GM21360 (cell line): Measurements from ENCODE around the gene CEP152.
"Not testable (repeated sequence)": the region's sequence is repeated elsewhere in the genome, so short reads cannot be mapped to it uniquely, and the experiment has no call there.

ENCODE experiments used
- ATAC-seq: cut with Tn5 transposase; IDR thresholded peaks from one replicate; pipeline ENCODE4 v1.9.1; 2021; ENCODE audit warnings: mild to moderate bottlenecking, moderate library complexity; ENCODE audit not compliant: unreplicated experiment

CEP152 gene

GRCh38 chr15:48814286-48814685, 3.4 kb upstream of the CEP152 start:
- no peak for ATAC-seq

DNA sequence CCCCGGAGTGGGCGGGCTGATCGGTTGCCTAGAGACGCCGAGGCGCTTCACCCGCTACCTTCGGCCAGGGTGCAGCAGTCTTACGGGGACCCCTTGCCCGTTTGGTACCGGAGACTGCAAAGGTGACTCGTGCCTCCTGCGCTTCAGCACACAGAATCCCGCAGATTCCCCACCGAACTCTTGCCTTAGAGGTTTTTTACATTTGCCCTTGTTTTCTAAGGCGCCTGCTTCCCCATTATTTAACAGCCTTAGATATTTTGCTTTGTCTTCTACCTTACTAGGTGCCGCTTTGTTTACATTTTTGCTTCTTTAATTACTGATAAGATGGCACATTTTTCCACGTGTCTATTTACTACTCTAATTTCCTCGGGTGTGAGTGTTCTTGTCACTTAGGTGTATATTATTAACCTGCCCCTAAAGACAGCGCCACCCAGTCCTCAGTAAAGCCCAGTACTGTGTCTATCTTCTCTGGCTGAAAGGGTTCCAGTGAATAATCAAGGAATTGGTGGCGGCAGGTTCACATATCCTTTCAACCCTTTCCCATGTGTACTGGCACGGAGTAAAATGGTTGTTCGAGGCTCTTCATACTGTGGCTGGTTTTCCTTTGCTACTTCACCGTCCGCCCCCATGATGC, 573 bp upstream of the CEP152 start:
- ATAC-seq = no peak

GRCh38 chr15:48806151-48806550, 4.7 kb downstream of the CEP152 start:
- ATAC-seq = no peak

DNA sequence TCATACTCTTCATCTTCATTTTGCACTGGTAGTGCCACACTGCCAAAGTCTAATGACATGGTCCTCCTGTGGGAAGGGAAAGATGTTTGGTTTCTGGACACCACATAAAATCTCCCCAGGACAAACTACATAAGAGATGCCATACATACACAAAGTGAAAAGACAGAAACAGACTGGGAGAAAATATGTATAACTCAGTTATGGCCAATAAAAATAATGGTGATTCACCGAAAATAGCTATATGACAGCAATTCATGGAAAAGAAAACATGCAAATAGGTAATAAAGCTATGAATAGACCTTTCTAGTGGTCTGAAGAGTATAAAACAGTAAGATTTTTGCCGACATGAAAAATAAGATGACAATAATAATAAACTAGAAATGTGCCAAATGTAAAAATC, 5.3 kb downstream of the CEP152 start:
- ATAC-seq = no peak

GRCh38 chr15:48803877-48804276, 7.0 kb downstream of the CEP152 start:
- no peak for ATAC-seq

GRCh38 chr15:48802867-48803266, 8.0 kb downstream of the CEP152 start:
- no peak for ATAC-seq

DNA sequence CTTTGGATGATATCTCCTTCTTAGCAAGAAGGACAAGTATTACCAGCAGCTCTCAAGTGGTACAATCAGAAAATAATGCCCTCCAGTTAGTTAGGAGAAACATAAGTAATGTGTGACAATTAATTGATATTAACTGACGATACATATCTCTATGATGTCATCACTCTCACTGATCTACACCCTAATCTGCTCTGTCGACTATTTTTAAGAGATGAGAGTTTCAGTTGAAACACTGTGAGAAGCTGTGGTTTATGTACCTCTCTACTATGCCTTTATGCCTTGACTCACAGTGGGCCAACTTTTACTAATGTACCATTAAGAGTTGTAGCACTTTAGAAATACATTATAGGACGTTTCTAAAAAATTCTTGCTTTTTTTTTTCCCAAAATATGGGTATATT, 8.6 kb downstream of the CEP152 start:
- ATAC-seq = no peak

GRCh38 chr15:48800811-48801455, 9.9 kb downstream of the CEP152 start:
- no peak for ATAC-seq

GRCh38 chr15:48800245-48800644, 10.6 kb downstream of the CEP152 start:
- ATAC-seq = no peak

DNA sequence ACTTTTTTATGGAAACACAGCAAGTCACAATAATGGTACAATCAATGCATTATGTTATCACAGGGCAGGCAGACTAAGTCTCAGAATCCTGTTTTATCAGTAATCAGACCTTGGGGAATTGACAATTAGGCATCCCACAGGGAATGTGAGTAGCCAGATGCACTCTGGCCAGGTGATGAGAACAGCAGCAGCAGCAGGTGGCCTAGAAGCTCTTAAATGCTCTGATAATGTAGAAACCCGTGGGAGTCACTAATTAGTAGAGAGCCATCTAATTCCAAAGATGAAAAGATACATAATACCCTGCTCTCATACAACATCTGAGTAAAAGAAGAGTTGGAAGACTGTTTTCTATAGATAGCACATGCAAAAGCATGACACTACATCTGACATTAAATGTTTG, 12.6 kb downstream of the CEP152 start:
- ATAC-seq = no peak

GRCh38 chr15:48796930-48797329, 13.9 kb downstream of the CEP152 start:
- ATAC-seq = no peak

DNA sequence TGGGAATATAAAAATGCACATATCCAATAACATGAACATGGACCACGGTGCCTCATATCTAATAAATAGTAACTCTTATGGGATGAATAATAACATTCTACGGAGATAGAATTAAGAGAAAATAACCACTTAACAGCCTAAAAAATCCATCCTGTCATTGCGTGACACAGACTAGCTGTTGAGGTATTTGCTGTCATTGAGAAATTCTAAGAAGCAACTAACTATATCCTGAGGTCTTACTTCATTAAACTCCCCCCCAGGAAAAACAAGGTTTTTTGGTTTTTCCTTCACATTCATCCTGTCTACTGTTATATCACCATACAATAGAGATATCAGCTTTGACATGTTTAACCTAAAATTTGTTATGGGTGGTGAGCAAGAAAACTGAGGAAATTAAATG, 14.3 kb downstream of the CEP152 start:
- ATAC-seq = no peak

DNA sequence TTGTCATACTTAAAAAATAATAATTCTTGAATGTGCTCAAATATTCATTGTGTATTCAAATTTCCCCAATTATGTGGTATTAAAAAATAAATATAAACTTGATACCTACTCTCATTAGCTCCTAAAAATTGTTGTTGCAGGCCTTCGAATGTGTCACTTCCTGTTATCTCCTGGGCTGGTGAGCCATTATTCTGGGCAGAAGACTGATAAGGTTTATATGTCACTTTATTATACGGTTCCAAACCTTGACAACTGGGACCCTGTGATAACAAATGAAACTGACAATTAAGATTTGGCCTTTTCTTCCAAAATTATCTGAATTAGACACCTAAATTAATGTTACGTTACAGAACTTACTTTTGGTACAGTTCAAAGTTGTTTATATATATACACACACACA, 15.0 kb downstream of the CEP152 start:
- no peak for ATAC-seq

GRCh38 chr15:48794697-48795134, 16.2 kb downstream of the CEP152 start:
- ATAC-seq = peak; percentile 95

DNA sequence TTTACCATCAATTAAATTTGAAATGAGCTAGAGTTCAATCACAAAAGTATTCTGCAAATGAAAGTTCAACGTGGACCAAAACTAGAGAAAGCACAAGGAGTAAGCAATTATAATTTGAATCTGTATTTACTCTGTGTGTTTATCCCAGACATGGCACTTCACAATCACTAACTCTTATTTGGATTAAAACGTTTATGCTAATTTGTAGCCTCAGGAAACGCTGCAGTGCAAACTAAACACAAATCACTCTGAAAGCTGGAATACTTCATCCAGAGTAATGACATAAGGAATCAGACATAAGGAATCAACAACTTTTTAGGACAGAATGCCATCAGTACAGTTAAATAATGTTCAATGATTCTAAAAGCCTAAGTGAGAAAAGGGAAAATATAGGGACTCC, 18.5 kb downstream of the CEP152 start:
- no peak for ATAC-seq

- ATAC-seq = not testable (repeated sequence)
Measured at GRCh38 chr15:48790466-48791115, 20.3 kb downstream of the CEP152 start.

DNA sequence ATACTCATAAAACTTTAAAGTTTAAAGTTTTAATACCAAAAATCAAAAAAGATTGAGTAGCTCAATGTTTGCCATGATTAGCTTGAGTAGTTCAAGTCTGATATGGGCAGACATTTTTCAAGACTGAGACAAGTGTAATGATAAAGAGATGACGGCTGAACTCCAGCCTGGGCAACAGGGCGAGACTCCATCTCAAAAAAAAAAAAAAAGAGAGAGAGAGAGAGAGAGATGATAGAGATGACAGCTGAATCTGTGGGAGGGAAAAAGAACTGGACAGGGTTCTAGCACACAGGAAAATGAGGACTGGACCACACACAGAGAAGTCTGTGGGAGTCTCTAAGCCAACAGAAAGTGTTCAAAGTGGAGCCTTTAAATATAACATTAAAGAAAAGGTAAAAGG, 25.2 kb downstream of the CEP152 start:
- ATAC-seq = no peak

- no peak for ATAC-seq
Measured at GRCh38 chr15:48785195-48785594, 25.7 kb downstream of the CEP152 start.

DNA sequence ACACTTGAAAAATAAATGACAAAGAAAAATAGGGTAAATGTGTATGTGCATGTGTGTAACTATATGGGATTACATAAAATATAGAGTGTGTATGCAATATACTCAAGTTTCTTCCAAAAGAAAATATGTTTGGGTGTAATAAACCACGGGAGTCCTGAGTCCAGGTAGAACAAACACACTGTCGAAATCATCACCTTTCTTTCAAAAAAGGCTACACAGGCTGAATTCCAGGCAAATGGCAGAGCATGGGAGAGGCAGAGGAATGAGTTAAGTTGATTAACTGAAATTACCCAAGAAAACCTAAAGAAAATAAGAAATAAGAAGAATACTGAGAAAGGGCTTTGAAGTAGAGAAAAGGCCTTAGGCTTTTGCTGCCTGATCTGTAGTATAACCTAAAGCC, 26.1 kb downstream of the CEP152 start:
- no peak for ATAC-seq

- ATAC-seq = no peak
Measured at GRCh38 chr15:48782911-48783310, 28.0 kb downstream of the CEP152 start.

DNA sequence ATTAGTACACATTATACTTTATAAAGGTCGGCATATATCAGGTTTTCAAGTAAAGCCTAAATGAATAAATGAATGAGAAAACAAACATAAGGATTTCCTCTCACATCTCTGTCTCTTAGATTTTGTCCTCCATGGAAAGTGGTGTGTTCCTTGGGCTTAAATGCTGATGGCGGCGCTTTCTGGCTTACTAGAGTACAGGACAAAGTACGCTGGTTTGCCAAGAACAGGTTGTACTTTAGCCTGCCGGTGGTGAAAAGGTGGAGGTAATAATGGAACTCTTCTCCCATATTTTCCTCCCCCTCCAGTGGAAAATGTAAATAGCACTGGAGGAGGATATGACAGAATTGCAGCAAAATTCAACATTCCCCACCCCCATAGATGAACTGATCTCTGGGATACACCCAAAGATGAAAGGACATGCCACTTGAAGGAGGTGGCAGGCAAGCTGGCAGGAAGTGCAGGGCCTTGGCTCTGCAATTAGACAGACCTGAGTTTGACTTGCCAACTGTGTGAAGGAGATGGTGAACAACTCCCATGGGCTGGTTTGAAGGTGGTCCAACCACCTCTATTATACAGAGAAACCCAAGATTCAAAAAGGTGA, 29.3 kb downstream of the CEP152 start:
- ATAC-seq = no peak

DNA sequence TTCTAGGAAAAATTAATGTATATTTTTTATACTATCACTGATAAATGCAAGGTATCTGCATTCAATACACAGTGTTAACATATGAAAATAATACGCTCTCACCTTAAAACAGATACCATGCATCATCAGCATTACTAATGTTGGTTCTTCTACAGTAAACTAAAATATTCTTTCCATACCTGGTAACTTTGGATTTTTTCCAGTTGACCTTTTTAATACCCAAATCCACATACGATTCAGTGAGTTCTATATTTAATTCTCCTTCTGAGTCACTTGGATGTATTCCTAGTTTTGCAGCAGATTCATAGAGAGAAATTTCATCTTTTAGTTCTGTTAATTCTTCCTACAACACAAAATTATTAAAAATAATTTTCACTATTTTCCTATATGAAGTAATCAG, 29.9 kb downstream of the CEP152 start:
- no peak for ATAC-seq
